Thyroid gland (tissue), 4 donors: ENCODE results near the gene GBE1. TPM values are rescaled to one million over a fixed set of nuclear protein-coding genes. Genes with fewer than 3 reads are reported as not detected.

ENCODE experiments used
- DNase-seq, 2 donors: peaks; one replicate each; pipeline ENCODE4 v3.0.0-alpha.2; 2019
- H3K27ac ChIP-seq, 3 donors: fragments of 200-600 bp; sonication (generic); 1 replicate in 2 of 3; 2 replicates in 1 of 3; pipeline ENCODE4 v1.5.1; 2016 to 2019; ENCODE audit warnings: mild to moderate bottlenecking in 1 of 3, moderate library complexity in 1 of 3
- H3K27me3 ChIP-seq: fragments of 200-600 bp; sonication (generic); one replicate; pipeline ENCODE4 v1.5.1; 2019
- H3K36me3 ChIP-seq, 2 donors: fragments of 200-600 bp; sonication (generic); one replicate each; pipeline ENCODE4 v1.5.1; 2016 to 2019
- H3K4me1 ChIP-seq, 2 donors: fragments of 200-600 bp; sonication (generic); one replicate each; pipeline ENCODE4 v1.5.1; 2017 to 2019
- H3K4me3 ChIP-seq, 3 donors: fragments of 200-600 bp; sonication (generic); replicated peaks in 1 of 3; 1 replicate in 2 of 3; 2 replicates in 1 of 3; pipeline ENCODE4 v1.5.1; 2016; ENCODE audit warnings: mild to moderate bottlenecking in 1 of 3
- H3K9me3 ChIP-seq: fragments of 200-600 bp; sonication (generic); one replicate; pipeline ENCODE4 v1.5.1; 2017
- POLR2A ChIP-seq, 2 donors: fragments of 450-650 bp; IDR thresholded peaks; one replicate each; pipeline ENCODE4 v1.6.1; 2017; ENCODE audit warnings: antibody characterized with exemption in 2 of 2, mild to moderate bottlenecking in 2 of 2, moderate library complexity in 1 of 2
- WGBS, 2 donors: methylation state at CpG; one replicate each; pipeline ENCODE4 v1.1.5; 2017; 5-methylcytosine and 5-hydroxymethylcytosine counted together
- intact Hi-C: fragments of 100-400 bp; cut with DNase I; formaldehyde crosslinking; loops from one replicate; pipeline ENCODE4 v1.15.1; 2023
- total RNA-seq, 4 donors: library from RNA; depleted of rRNA; stranded (reverse); fragments of >200 nt; gene quantifications; one replicate each; pipeline ENCODE4 v1.2.3, GENCODE V29; 2016
- TF ChIP-seq, protein P1 (sequence below), 6 experiments: fragments of 200-600 bp in 3 of 6; fragments of 450-650 bp in 3 of 6; sonication (generic) in 3 of 6; IDR thresholded peaks; one replicate each; pipeline ENCODE4 v1.5.1; 2016 to 2019; ENCODE audit warnings: antibody characterized with exemption in 6 of 6, mild to moderate bottlenecking in 2 of 6, inconsistent platforms in 1 of 6, moderate library complexity in 1 of 6

The GBE1 gene
- total RNA-seq, 4 donors from 2014 or later = 33.4 to 58.4 (median 40.8) TPM

DNA sequence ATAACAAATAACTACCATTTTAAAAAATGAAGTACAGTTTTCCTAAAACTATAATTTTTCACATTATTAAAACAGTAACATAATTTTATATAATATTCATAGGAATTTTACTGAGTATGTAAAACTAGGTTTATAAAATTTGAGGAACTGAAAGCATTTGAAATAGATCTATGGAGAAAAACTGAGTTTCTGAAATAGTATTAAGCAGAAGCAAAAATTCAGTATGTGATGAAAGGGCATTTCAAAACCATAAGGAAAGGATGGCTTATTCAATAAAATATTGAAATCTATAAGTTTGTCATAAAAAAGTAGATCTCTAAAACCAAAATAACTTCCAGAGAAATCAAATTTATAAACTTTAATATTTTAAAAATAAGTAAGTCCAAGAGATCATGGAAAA lies 53.4 kb downstream of the GBE1 start:
- TF ChIP-seq, protein P1, sequence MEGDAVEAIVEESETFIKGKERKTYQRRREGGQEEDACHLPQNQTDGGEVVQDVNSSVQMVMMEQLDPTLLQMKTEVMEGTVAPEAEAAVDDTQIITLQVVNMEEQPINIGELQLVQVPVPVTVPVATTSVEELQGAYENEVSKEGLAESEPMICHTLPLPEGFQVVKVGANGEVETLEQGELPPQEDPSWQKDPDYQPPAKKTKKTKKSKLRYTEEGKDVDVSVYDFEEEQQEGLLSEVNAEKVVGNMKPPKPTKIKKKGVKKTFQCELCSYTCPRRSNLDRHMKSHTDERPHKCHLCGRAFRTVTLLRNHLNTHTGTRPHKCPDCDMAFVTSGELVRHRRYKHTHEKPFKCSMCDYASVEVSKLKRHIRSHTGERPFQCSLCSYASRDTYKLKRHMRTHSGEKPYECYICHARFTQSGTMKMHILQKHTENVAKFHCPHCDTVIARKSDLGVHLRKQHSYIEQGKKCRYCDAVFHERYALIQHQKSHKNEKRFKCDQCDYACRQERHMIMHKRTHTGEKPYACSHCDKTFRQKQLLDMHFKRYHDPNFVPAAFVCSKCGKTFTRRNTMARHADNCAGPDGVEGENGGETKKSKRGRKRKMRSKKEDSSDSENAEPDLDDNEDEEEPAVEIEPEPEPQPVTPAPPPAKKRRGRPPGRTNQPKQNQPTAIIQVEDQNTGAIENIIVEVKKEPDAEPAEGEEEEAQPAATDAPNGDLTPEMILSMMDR (IDR thresholded peaks at IDR 0.05) = no peak
- TF ChIP-seq POLR2A (IDR thresholded peaks at IDR 0.05) = no peak
- no peaks in the 10 kb centered on the region for H3K27me3 ChIP-seq
- no peaks in the 10 kb centered on the region for H3K9me3 ChIP-seq
- intact Hi-C loops = no loop called here
- no peaks in the 10 kb centered on the region for H3K36me3 ChIP-seq
- no peak overlapping the region for H3K4me3 ChIP-seq
- DNase-seq = no peak
- H3K4me1 ChIP-seq = no peaks in the 10 kb centered on the region
- no peak overlapping the region for H3K27ac ChIP-seq

- intact Hi-C loops = no loop called here
- 55 to 57% methylated on average over 2 of the region's 2 CpGs for WGBS, 2 donors
Observed at GRCh38 chr3:81702126-81702525, 59.3 kb downstream of the GBE1 start.

DNA sequence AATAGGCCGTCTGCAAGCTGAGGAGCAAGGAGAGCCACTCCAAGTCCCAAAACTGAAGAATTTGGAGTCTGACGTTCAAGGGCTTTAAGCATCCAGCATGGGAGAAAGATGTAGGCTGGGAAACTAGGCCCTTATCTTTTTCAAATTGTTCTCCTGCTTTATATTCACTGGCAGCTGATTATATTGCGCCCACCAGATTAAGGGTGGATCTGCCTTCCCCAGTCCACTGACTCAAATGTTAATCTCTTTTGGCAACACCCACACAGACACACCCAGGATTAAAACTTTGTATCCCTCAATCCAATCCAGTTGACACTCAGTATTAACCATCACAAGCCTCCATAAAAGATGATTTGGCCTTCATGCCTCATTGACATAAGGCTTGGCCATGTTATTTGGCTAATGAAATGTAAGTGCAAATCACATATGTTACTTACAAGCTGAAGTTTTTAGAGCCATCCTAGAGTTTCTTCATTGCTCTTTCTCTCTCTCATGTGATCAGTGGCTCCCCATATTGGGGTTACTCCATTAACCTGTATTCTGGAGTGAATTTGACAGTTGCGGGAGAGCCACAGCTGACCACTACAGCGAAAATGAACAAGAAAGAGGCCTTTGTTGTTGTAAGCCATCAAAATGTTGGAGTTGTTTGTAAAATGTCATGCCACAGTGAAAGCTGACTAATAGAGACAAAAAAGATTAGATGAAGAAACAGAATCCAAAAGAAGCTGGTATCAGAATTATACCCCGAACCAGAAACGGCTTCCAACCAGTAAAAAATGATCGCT lies 61.7 kb downstream of the GBE1 start:
- H3K27me3 ChIP-seq = no peaks in the 10 kb centered on the region
- no peaks in the 10 kb centered on the region for H3K4me1 ChIP-seq
- no peak for DNase-seq
- TF ChIP-seq, protein P1 (IDR thresholded peaks at IDR 0.05) = no peak
- no peak for TF ChIP-seq POLR2A (IDR thresholded peaks at IDR 0.05)
- intact Hi-C loops = no loop called here
- no peaks in the 10 kb centered on the region for H3K36me3 ChIP-seq
- no peak overlapping the region for H3K4me3 ChIP-seq
- H3K9me3 ChIP-seq = no peaks in the 10 kb centered on the region
- 96 to 97% methylated on average over 8 of the region's 8 CpGs for WGBS, 2 donors
- H3K27ac ChIP-seq = no peak overlapping the region

More at GRCh38 chr3:81702126-81702525, 59.3 kb downstream of the GBE1 start:
- Histone ChIP-seq H3K27me3 (no peaks in the 10 kb centered on the region), H3K4me3 (no peak overlapping the region), H3K36me3 (no peaks in the 10 kb centered on the region), H3K9me3 (no peaks in the 10 kb centered on the region), H3K4me1 (no peaks in the 10 kb centered on the region), H3K27ac (no peak overlapping the region)
- TF ChIP-seq POLR2A (IDR thresholded peaks at IDR 0.05) = no peak
- TF ChIP-seq, protein P1 (IDR thresholded peaks at IDR 0.05) = no peak
- DNase-seq = no peak

DNA sequence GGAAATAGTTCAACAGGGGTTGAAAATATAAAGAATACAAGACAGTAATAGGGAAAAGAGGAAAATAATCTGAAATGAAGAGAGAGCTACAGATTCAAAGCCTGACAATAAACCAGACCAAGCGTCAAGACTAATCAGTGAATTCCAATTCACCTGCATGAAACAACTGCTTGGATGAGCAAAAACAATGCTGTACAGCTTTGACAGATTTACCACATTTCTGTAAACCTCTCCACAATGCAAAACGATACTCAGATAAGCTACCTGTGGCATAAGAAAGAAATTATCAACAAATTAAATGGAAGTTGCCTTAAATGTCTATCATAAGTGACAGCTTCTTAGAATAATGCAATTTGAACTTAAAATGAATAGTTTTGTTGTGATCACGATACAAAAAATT lies 65.4 kb downstream of the GBE1 start:
- Histone ChIP-seq H3K4me3 (no peak overlapping the region), H3K4me1 (no peaks in the 10 kb centered on the region), H3K27ac (no peak overlapping the region), H3K27me3 (no peaks in the 10 kb centered on the region), H3K9me3 (no peaks in the 10 kb centered on the region), H3K36me3 (no peaks in the 10 kb centered on the region)
- 93 to 95% methylated on average over 3 of the region's 3 CpGs for WGBS, 2 donors
- intact Hi-C loops = no loop called here
- TF ChIP-seq, protein P1 (IDR thresholded peaks at IDR 0.05) = no peak
- TF ChIP-seq POLR2A (IDR thresholded peaks at IDR 0.05) = no peak
- no peak for DNase-seq

DNA sequence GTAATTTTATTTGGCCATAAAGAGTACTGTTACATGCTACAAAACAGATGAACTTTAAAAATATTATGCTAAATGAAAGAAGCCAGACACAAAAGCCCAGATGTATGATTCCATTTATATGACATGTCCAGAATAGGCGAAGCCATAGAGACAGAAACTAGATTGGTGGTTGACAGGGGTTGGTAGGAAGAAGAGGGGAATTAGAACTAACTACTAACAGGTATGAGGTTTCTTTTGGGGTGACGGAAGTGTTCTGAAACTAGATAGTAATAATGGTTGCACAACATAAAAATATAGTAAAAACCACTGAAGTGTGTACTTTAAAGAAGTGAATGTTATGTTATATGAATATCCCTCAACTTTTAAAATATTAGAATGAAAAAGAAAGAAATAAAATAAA lies 66.1 kb downstream of the GBE1 start:
- WGBS, 2 donors = 94 to 98% methylated on average over 2 of the region's 2 CpGs
- no peak for DNase-seq
- H3K4me1 ChIP-seq = no peaks in the 10 kb centered on the region
- intact Hi-C loops = no loop called here
- H3K4me3 ChIP-seq = no peak overlapping the region
- H3K9me3 ChIP-seq = no peaks in the 10 kb centered on the region
- H3K27ac ChIP-seq = no peak overlapping the region
- H3K36me3 ChIP-seq = no peaks in the 10 kb centered on the region
- no peaks in the 10 kb centered on the region for H3K27me3 ChIP-seq
- no peak for TF ChIP-seq POLR2A (IDR thresholded peaks at IDR 0.05)
- TF ChIP-seq, protein P1 (IDR thresholded peaks at IDR 0.05) = no peak
